Measurements from ENCODE around the gene AKNAD1.

The AKNAD1 gene

GRCh38 chr1:108860190-108860907 lies 3.5 kb upstream of the AKNAD1 start:
- TF ChIP-seq, protein P1, sequence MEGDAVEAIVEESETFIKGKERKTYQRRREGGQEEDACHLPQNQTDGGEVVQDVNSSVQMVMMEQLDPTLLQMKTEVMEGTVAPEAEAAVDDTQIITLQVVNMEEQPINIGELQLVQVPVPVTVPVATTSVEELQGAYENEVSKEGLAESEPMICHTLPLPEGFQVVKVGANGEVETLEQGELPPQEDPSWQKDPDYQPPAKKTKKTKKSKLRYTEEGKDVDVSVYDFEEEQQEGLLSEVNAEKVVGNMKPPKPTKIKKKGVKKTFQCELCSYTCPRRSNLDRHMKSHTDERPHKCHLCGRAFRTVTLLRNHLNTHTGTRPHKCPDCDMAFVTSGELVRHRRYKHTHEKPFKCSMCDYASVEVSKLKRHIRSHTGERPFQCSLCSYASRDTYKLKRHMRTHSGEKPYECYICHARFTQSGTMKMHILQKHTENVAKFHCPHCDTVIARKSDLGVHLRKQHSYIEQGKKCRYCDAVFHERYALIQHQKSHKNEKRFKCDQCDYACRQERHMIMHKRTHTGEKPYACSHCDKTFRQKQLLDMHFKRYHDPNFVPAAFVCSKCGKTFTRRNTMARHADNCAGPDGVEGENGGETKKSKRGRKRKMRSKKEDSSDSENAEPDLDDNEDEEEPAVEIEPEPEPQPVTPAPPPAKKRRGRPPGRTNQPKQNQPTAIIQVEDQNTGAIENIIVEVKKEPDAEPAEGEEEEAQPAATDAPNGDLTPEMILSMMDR (conservative IDR thresholded peaks at IDR 0.05; ENCODE audit: low read length): no peak
- TF ChIP-seq EZH2phosphoT487 (IDR thresholded peaks at IDR 0.05; ENCODE audit: borderline replicate concordance): no peak
- Histone ChIP-seq H3K9ac (ENCODE audit: low read depth, low read length, poor library complexity, severe bottlenecking) (no peak overlapping the region), H3K36me3 (ENCODE audit: insufficient read depth, low read length) (no peaks in the 10 kb centered on the region), H3K9me3 (ENCODE audit: insufficient read depth, low read depth, low read length) (no peaks in the 10 kb centered on the region), H3K4me2 (ENCODE audit: low read depth, low read length, poor library complexity, severe bottlenecking) (no peak overlapping the region), H3K9me2 (replicated peaks; ENCODE audit: low read depth, low read length) (no peaks in the 10 kb centered on the region), H4K20me1 (ENCODE audit: insufficient read depth, low read length, poor library complexity, severe bottlenecking) (no peaks in the 10 kb centered on the region), H2AFZ (ENCODE audit: low read length) (no peak overlapping the region), H3K4me1 (ENCODE audit: insufficient read depth, low read length, poor library complexity, severe bottlenecking) (peaks cover 40% of the 10 kb centered on the region), H3F3A (ENCODE audit: low read depth) (no peaks in the 10 kb centered on the region), H3K27me3 (ENCODE audit: insufficient read depth, low read length, poor library complexity, severe bottlenecking) (no peaks in the 10 kb centered on the region), H3K4me3 (ENCODE audit: low read length, poor library complexity, severe bottlenecking) (no peak overlapping the region), H3K79me2 (ENCODE audit: insufficient read depth, low read length) (no peaks in the 10 kb centered on the region)

DNA sequence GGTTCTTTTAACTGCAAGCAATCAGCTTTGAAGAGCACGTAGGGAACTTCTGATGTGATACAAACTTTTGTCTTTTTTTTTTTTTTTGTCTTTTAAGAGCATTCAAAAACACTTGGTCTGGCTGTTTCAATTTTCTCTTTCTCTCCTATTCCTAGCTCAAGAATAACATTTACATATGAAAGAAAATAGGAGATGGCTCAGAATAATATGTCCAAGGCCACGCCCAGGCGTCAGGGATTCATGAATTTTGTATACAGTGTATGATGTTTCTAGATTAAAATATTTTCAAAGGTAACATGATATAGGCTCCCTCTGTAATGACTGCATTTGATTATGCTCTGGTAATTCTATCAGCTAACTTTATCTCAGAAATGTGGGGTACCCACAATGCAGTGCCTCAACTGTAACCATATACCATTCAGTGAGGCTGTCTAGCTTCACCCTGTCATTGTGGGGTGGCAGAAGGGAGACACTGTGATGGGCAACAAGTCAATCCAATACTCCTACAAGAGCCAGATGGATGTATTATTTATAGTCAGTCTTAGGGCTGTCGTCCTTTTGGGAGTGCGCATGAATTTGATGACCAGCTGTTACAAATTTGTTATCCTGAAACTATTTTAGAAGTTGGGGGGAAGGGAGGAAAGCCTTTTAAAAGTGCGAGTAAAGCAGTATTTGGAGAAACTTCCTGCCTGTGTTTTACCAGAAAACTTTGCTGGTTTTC lies 1.5 kb upstream of the AKNAD1 start:
- H3F3A ChIP-seq (ENCODE audit: low read depth): no peaks in the 10 kb centered on the region
- peak overlapping the region; percentile 23 for H3K4me2 ChIP-seq (ENCODE audit: low read depth, low read length, poor library complexity, severe bottlenecking)
- H3K4me1 ChIP-seq (ENCODE audit: insufficient read depth, low read length, poor library complexity, severe bottlenecking): peaks cover 51% of the 10 kb centered on the region
- TF ChIP-seq EZH2phosphoT487 (IDR thresholded peaks at IDR 0.05; ENCODE audit: borderline replicate concordance): no peak
- TF ChIP-seq, protein P1 (conservative IDR thresholded peaks at IDR 0.05; ENCODE audit: low read length): no peak
- H4K20me1 ChIP-seq (ENCODE audit: insufficient read depth, low read length, poor library complexity, severe bottlenecking): no peaks in the 10 kb centered on the region
- H3K9me2 ChIP-seq (replicated peaks; ENCODE audit: low read depth, low read length): no peaks in the 10 kb centered on the region
- H3K79me2 ChIP-seq (ENCODE audit: insufficient read depth, low read length): no peaks in the 10 kb centered on the region
- no peaks in the 10 kb centered on the region for H3K27me3 ChIP-seq (ENCODE audit: insufficient read depth, low read length, poor library complexity, severe bottlenecking)
- H3K9me3 ChIP-seq (ENCODE audit: insufficient read depth, low read depth, low read length): no peaks in the 10 kb centered on the region
- H3K9ac ChIP-seq (ENCODE audit: low read depth, low read length, poor library complexity, severe bottlenecking): no peak overlapping the region
- H3K4me3 ChIP-seq (ENCODE audit: low read length, poor library complexity, severe bottlenecking): no peak overlapping the region
- no peaks in the 10 kb centered on the region for H3K36me3 ChIP-seq (ENCODE audit: insufficient read depth, low read length)
- H2AFZ ChIP-seq (ENCODE audit: low read length): peak overlapping the region; percentile 70

DNA sequence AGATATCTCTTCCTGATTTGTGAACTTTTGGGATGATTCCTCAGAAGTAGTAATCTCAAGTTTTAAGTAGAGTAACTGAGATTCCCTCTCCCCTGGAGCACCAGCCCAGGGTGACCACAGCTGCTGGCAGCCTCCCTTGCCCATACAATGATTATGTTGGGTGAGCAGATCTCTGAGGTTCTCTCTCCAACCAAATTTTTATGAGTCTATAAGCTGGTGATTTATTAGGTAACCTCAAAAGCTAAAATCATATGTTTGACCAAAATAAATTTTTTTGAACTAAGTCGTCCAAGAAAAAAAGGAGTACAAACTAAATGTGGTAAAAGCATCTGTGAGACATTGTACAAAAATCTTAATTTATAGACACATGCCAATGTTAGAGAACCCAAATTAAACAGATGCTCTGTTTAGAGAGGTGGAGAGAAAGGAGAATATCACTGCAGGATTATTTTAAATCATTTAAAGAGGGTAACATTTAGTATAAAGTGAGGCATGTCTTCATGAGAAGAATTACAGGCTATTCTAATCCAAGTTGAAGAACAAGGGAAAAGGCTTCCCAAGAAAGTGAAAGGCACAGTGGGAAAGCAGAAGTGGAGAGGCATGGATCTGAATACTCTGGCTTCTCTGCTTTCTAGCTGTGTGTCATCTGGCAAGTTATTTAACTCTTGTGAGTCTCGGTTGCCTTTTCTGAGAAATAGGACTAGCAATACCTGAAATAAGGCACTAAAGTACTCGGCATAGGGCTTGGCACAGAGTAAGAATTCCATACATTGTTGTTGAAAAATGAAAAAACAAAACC lies 2.5 kb downstream of the AKNAD1 start:
- Histone ChIP-seq H3K36me3 (ENCODE audit: insufficient read depth, low read length) (no peaks in the 10 kb centered on the region), H3K9me2 (replicated peaks; ENCODE audit: low read depth, low read length) (no peaks in the 10 kb centered on the region), H3K9me3 (ENCODE audit: insufficient read depth, low read depth, low read length) (no peaks in the 10 kb centered on the region), H3K79me2 (ENCODE audit: insufficient read depth, low read length) (no peaks in the 10 kb centered on the region), H4K20me1 (ENCODE audit: insufficient read depth, low read length, poor library complexity, severe bottlenecking) (no peaks in the 10 kb centered on the region), H2AFZ (ENCODE audit: low read length) (no peak overlapping the region; the same call in 1 of the 2 replicates), H3K4me2 (ENCODE audit: low read depth, low read length, poor library complexity, severe bottlenecking) (peak overlapping the region; percentile 51), H3F3A (ENCODE audit: low read depth) (no peaks in the 10 kb centered on the region), H3K27me3 (ENCODE audit: insufficient read depth, low read length, poor library complexity, severe bottlenecking) (no peaks in the 10 kb centered on the region), H3K4me1 (ENCODE audit: insufficient read depth, low read length, poor library complexity, severe bottlenecking) (peaks cover 61% of the 10 kb centered on the region), H3K9ac (ENCODE audit: low read depth, low read length, poor library complexity, severe bottlenecking) (peak overlapping the region; percentile 74), H3K4me3 (ENCODE audit: low read length, poor library complexity, severe bottlenecking) (no peak overlapping the region)
- no peak for TF ChIP-seq EZH2phosphoT487 (IDR thresholded peaks at IDR 0.05; ENCODE audit: borderline replicate concordance)
- TF ChIP-seq, protein P1 (conservative IDR thresholded peaks at IDR 0.05; ENCODE audit: low read length): no peak
